Type B pancreatic cell (in vitro differentiated cells): ENCODE measurements around the gene RBM3. TPM values are rescaled to one million over a fixed set of nuclear protein-coding genes. Genes with fewer than 3 reads are reported as not detected.

Experiments used
- DNase-seq: peaks from one replicate; pipeline ENCODE4 v3.0.0; 2021; ENCODE audit warnings: mixed read lengths; ENCODE audit not compliant: unreplicated experiment; ENCODE audit errors: extremely low spot score
- H3K27ac Mint-ChIP-seq: 2 replicates; pipeline ENCODE4 v1.8.0; 2021; ENCODE audit warnings: mild to moderate bottlenecking, mixed read lengths
- H3K27me3 Mint-ChIP-seq: 2 replicates; pipeline ENCODE4 v1.8.0; 2021; ENCODE audit warnings: mixed read lengths
- H3K36me3 Mint-ChIP-seq: 2 replicates; pipeline ENCODE4 v1.8.0; 2021; ENCODE audit warnings: mixed read lengths
- H3K4me1 Mint-ChIP-seq: one replicate; pipeline ENCODE4 v1.8.0; 2021; ENCODE audit warnings: mixed read lengths; ENCODE audit not compliant: unreplicated experiment
- H3K4me3 Mint-ChIP-seq: 2 replicates; pipeline ENCODE4 v1.8.0; 2021; ENCODE audit warnings: mild to moderate bottlenecking, mixed read lengths
- H3K9me3 Mint-ChIP-seq: 2 replicates; pipeline ENCODE4 v1.8.0; 2021; ENCODE audit warnings: mixed read lengths
- CTCF ChIP-seq: fragments of 200-600 bp; sonication (generic); conservative IDR thresholded peaks from 2 replicates; pipeline ENCODE4 v1.5.0; 2021; ENCODE audit warnings: antibody characterized with exemption, mild to moderate bottlenecking
- total RNA-seq: library from RNA; stranded (reverse); gene quantifications from 2 replicates; pipeline ENCODE4 v1.2.1, GENCODE V29; 2021; ENCODE audit warnings: low replicate concordance

Gene RBM3
- total RNA-seq, 1 donor from 2014 or later = 131 TPM

- peaks cover 5% of the 10 kb centered on the region for H3K4me1 Mint-ChIP-seq
- H3K4me3 Mint-ChIP-seq = no peak overlapping the region
Observed at GRCh38 chrX:48626401-48627298, 52.4 kb downstream of the RBM3 start.

More at GRCh38 chrX:48626401-48627298, 52.4 kb downstream of the RBM3 start:
- H3K36me3 Mint-ChIP-seq = no peaks in the 10 kb centered on the region
- DNase-seq = no peak
- no peak for TF ChIP-seq CTCF
- H3K9me3 Mint-ChIP-seq = no peaks in the 10 kb centered on the region
- H3K27ac Mint-ChIP-seq = no peak overlapping the region
- no peaks in the 10 kb centered on the region for H3K27me3 Mint-ChIP-seq

Other genes starting within 250 kb of the RBM3 start
- not detected in 2 replicates for gene SSX3, start 217.8 kb upstream of the RBM3 start, total RNA-seq
- not detected in 2 replicates for gene SSX4, start 190.9 kb upstream of the RBM3 start, total RNA-seq
- gene SSX4B, start 162.5 kb upstream of the RBM3 start, total RNA-seq = not detected in 2 replicates
- gene SLC38A5, start 104.2 kb upstream of the RBM3 start, total RNA-seq = 1.8 and 4.6 TPM in 2 replicates
- 35.3 and 46.4 TPM in 2 replicates for gene FTSJ1, start 98.3 kb upstream of the RBM3 start, total RNA-seq
- 3.6 and 10.0 TPM in 2 replicates for gene PORCN, start 65.5 kb upstream of the RBM3 start, total RNA-seq
- 79.8 and 95.9 TPM in 2 replicates for gene EBP, start 52.7 kb upstream of the RBM3 start, total RNA-seq
- 10.6 and 12.8 TPM in 2 replicates for gene TBC1D25, start 34.8 kb upstream of the RBM3 start, total RNA-seq
- gene WDR13, start 23.0 kb downstream of the RBM3 start, total RNA-seq = 80.2 and 96.1 TPM in 2 replicates
- gene WAS, start 109.3 kb downstream of the RBM3 start, total RNA-seq = 0.62 and 0.82 TPM in 2 replicates
- 6.4 and 11.5 TPM in 2 replicates for gene SUV39H1, start 122.2 kb downstream of the RBM3 start, total RNA-seq
- not detected in 2 replicates for gene GLOD5, start 187.3 kb downstream of the RBM3 start, total RNA-seq
- gene GATA1, start 212.1 kb downstream of the RBM3 start, total RNA-seq = not detected in 2 replicates
- 104 and 151 TPM in 2 replicates for gene HDAC6, start 227.6 kb downstream of the RBM3 start, total RNA-seq